WTC11 (cell line): ENCODE results near the gene MYO9A. TPM values are rescaled to one million over a fixed set of nuclear protein-coding genes. Genes with fewer than 3 reads are reported as not detected.
"Not testable (repeated sequence)": the region's sequence is repeated elsewhere in the genome, so short reads cannot be mapped to it uniquely, and the experiment has no call there.

Source experiments
- ATAC-seq: fragments of 200-7000 bp; cut with Tn5 transposase; 2 replicates; pipeline ENCODE4 v1.10.0; 2021; ENCODE audit warnings: mild to moderate bottlenecking, moderate library complexity
- CTCF ChIA-PET: fragments of 300-600 bp; sonication (Branson Sonifier 250); formaldehyde crosslinking; loops from one replicate; lab custom pipeline; 2021; ENCODE audit warnings: antibody characterized with exemption; lab: Charles Lee
- POLR2A ChIA-PET: fragments of 350-600 bp; sonication (Branson Sonifier 250); formaldehyde crosslinking; loops from one replicate; lab custom pipeline; 2021; ENCODE audit warnings: antibody characterized with exemption; lab: Charles Lee
- DNase-seq: peaks from one replicate; pipeline ENCODE4 v3.0.0; 2021; ENCODE audit warnings: low spot score
- H3K27ac Mint-ChIP-seq: 2 replicates; pipeline ENCODE4 v1.8.0; 2021; ENCODE audit warnings: mixed read lengths
- H3K27me3 Mint-ChIP-seq: 2 replicates; pipeline ENCODE4 v1.8.0; 2021; ENCODE audit warnings: low read depth, mild to moderate bottlenecking, moderate library complexity, mixed read lengths
- H3K36me3 Mint-ChIP-seq: 2 replicates; pipeline ENCODE4 v1.8.0; 2021; ENCODE audit warnings: mixed read lengths
- H3K4me1 Mint-ChIP-seq: 2 replicates; pipeline ENCODE4 v1.8.0; 2022; ENCODE audit warnings: mixed read lengths
- H3K4me3 Mint-ChIP-seq: 2 replicates; pipeline ENCODE4 v1.8.0; 2021; ENCODE audit warnings: mild to moderate bottlenecking, moderate library complexity, mixed read lengths
- H3K9me3 Mint-ChIP-seq: 2 replicates; pipeline ENCODE4 v1.8.0; 2021; ENCODE audit warnings: mixed read lengths
- ATF1 ChIP-seq: sonication (generic); formaldehyde crosslinking; IDR thresholded peaks from 2 replicates; pipeline ENCODE4 v1.8.1; 2023; ENCODE audit warnings: mild to moderate bottlenecking, moderate library complexity, missing genetic modification reagents
- CREM ChIP-seq: sonication (generic); formaldehyde crosslinking; IDR thresholded peaks from 2 replicates; pipeline ENCODE4 v1.8.1; 2022; ENCODE audit warnings: mild to moderate bottlenecking, missing genetic modification reagents, moderate library complexity
- E2F4 ChIP-seq: sonication (generic); formaldehyde crosslinking; IDR thresholded peaks from 2 replicates; pipeline ENCODE4 v1.8.1; 2022; ENCODE audit warnings: low read depth, mild to moderate bottlenecking, moderate library complexity, missing genetic modification reagents, borderline replicate concordance
- ELF4 ChIP-seq: sonication (generic); formaldehyde crosslinking; IDR thresholded peaks from 2 replicates; pipeline ENCODE4 v1.8.1; 2022; ENCODE audit warnings: low read depth, mild to moderate bottlenecking, moderate library complexity, missing genetic modification reagents
- FOXP1 ChIP-seq: sonication (generic); formaldehyde crosslinking; IDR thresholded peaks from 2 replicates; pipeline ENCODE4 v1.8.0; 2022; ENCODE audit warnings: missing genetic modification reagents, mild to moderate bottlenecking, moderate library complexity, borderline replicate concordance
- NFATC4 ChIP-seq: fragments of 250-450 bp; sonication (Bioruptor Pico); IDR thresholded peaks from 2 replicates; pipeline ENCODE4 v1.9.0; 2021; ENCODE audit warnings: mild to moderate bottlenecking
- NR1H2 ChIP-seq: sonication (generic); formaldehyde crosslinking; IDR thresholded peaks from 2 replicates; pipeline ENCODE4 v1.9.0; 2021; ENCODE audit warnings: mild to moderate bottlenecking, moderate library complexity, missing genetic modification reagents
- PRRX2 ChIP-seq: fragments of 250-450 bp; sonication (Bioruptor Pico); IDR thresholded peaks from 2 replicates; pipeline ENCODE4 v1.8.0; 2021; ENCODE audit warnings: mild to moderate bottlenecking
- TEAD1 ChIP-seq: sonication (generic); formaldehyde crosslinking; IDR thresholded peaks from 2 replicates; pipeline ENCODE4 v1.8.0; 2022; ENCODE audit warnings: mild to moderate bottlenecking, missing genetic modification reagents
- TEAD4 ChIP-seq: sonication (generic); formaldehyde crosslinking; IDR thresholded peaks from 2 replicates; pipeline ENCODE4 v1.8.0; 2022; ENCODE audit warnings: mild to moderate bottlenecking, missing genetic modification reagents
- ZNF232 ChIP-seq: sonication (generic); formaldehyde crosslinking; IDR thresholded peaks from 2 replicates; pipeline ENCODE4 v1.8.0; 2022; ENCODE audit warnings: mild to moderate bottlenecking, missing genetic modification reagents
- ZNF263 ChIP-seq: sonication (generic); formaldehyde crosslinking; IDR thresholded peaks from 2 replicates; pipeline ENCODE4 v1.8.1; 2022; ENCODE audit warnings: low read depth, mild to moderate bottlenecking, moderate library complexity, missing genetic modification reagents
- ZNF425 ChIP-seq: fragments of 250-450 bp; sonication (Bioruptor Pico); conservative IDR thresholded peaks from 2 replicates; pipeline ENCODE4 v1.9.0; 2021; ENCODE audit warnings: mild to moderate bottlenecking
- total RNA-seq: library from RNA; stranded (reverse); gene quantifications from 3 replicates; pipeline ENCODE4 v1.2.3, GENCODE V29; 2021
- TF ChIP-seq, protein P1 (sequence below): fragments of 250-450 bp; sonication (Bioruptor Pico); IDR thresholded peaks from 2 replicates; pipeline ENCODE4 v1.8.0; 2021; ENCODE audit warnings: mild to moderate bottlenecking

The MYO9A gene
- total RNA-seq, 1 experiment from 2014 or later = 23.5 TPM

DNA sequence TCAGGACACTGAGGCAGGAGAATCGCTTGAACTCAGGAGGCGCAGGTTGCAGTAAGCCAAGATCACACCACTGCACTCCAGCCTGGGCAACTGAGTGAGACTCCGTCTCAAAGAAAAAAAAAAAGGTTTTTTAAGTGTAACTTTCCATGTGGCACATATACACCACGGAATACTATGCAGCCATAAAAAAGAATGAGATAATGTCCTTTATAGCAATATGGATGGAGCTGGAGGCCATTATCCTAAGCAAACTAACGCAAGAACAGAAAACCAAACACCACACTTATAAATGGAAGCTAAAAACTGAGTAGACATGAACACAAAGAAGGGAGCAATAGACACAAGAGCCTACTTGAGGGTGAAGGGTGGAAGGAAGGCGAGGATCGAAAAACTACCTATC lies 64.7 kb downstream of the MYO9A start:
- Mint-ChIP-seq H3K4me1 (peaks cover 11% of the 10 kb centered on the region), H3K9me3 (peaks cover 11% of the 10 kb centered on the region)
- H3K36me3 Mint-ChIP-seq, ATAC-seq, H3K27ac Mint-ChIP-seq, DNase-seq, H3K4me3 Mint-ChIP-seq, POLR2A ChIA-PET, H3K27me3 Mint-ChIP-seq: not testable (repeated sequence)
- CTCF ChIA-PET = interaction anchor here (1.5 kb wide), 1 partner anchor 102 kb away, joined by 4 read pairs; no protein-coding TSS in a partner anchor

GRCh38 chr15:72050700-72051099 lies 67.2 kb downstream of the MYO9A start:
- Mint-ChIP-seq H3K4me3 (no peak overlapping the region), H3K4me1 (no peaks in the 10 kb centered on the region), H3K9me3 (peaks cover 11% of the 10 kb centered on the region), H3K27ac (peak overlapping the region; percentile 12; the same call in 1 of the 2 replicates), H3K36me3 (peaks cover 2% of the 10 kb centered on the region; the same call in 1 of the 2 replicates), H3K27me3 (no peaks in the 10 kb centered on the region)
- ATAC-seq = no peak
- CTCF ChIA-PET = interaction anchor here (0.9 kb wide), 1 partner anchor 105 kb away, joined by 3 read pairs; no protein-coding TSS in a partner anchor
- no peak for TF ChIP-seq ZNF425 (CRISPR knock-in tag)
- TF ChIP-seq TEAD4 = no peak
- no peak for TF ChIP-seq ATF1 (CRISPR knock-in tag)
- no peak for TF ChIP-seq CREM (CRISPR knock-in tag)
- TF ChIP-seq NFATC4 = no peak
- TF ChIP-seq PRRX2 (CRISPR knock-in tag) = no peak
- TF ChIP-seq ELF4 (CRISPR knock-in tag) = no peak
- TF ChIP-seq ZNF232 (CRISPR knock-in tag) = no peak
- no peak for TF ChIP-seq FOXP1 (CRISPR knock-in tag)
- no peak for TF ChIP-seq E2F4 (CRISPR knock-in tag)
- no peak for TF ChIP-seq NR1H2 (CRISPR knock-in tag)
- TF ChIP-seq, protein P1, sequence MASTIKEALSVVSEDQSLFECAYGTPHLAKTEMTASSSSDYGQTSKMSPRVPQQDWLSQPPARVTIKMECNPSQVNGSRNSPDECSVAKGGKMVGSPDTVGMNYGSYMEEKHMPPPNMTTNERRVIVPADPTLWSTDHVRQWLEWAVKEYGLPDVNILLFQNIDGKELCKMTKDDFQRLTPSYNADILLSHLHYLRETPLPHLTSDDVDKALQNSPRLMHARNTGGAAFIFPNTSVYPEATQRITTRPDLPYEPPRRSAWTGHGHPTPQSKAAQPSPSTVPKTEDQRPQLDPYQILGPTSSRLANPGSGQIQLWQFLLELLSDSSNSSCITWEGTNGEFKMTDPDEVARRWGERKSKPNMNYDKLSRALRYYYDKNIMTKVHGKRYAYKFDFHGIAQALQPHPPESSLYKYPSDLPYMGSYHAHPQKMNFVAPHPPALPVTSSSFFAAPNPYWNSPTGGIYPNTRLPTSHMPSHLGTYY (CRISPR knock-in tag) = no peak
- TF ChIP-seq TEAD1 (CRISPR knock-in tag) = no peak
- no peak for DNase-seq
- POLR2A ChIA-PET = interaction anchor here (0.6 kb wide), 1 partner anchor 28 kb away, joined by 4 read pairs; no protein-coding TSS in a partner anchor

- Mint-ChIP-seq H3K36me3 (no peaks in the 10 kb centered on the region), H3K27ac (no peak overlapping the region), H3K4me3 (no peak overlapping the region), H3K9me3 (no peaks in the 10 kb centered on the region), H3K4me1 (no peaks in the 10 kb centered on the region), H3K27me3 (no peaks in the 10 kb centered on the region)
- DNase-seq = no peak
- ATAC-seq = no peak
- POLR2A ChIA-PET = no interaction called here
- CTCF ChIA-PET = no interaction called here
- no peak for TF ChIP-seq CREM (CRISPR knock-in tag)
- TF ChIP-seq NR1H2 (CRISPR knock-in tag) = no peak
- no peak for TF ChIP-seq ZNF263 (CRISPR knock-in tag)
- no peak for TF ChIP-seq ZNF425 (CRISPR knock-in tag)
Observed at GRCh38 chr15:72047020-72047419, 70.9 kb downstream of the MYO9A start.
